ENCODE results near the gene CABP2. TPM values are rescaled to one million over a fixed set of nuclear protein-coding genes. Genes with fewer than 3 reads are reported as not detected.

The CABP2 gene
- polyA plus RNA-seq, 4 donors: not detected

GRCh38 chr11:67470337-67471002 is 52.8 kb downstream of the CABP2 start:
- no peak for FAIRE-seq
- Histone ChIP-seq H3K4me3 (ENCODE audit: low read depth in 1 of 3, low read length in 3 of 3) (no peak overlapping the region), H3K36me3 (ENCODE audit: control insufficient read depth in 3 of 3, insufficient read depth in 2 of 3, low read depth in 1 of 3, low read length in 3 of 3) (peaks cover 0 to 15% (median 0%) of the 10 kb centered on the region in 3 donors), H3K27me3 (ENCODE audit: control insufficient read depth in 3 of 3, insufficient read depth in 3 of 3, low read length in 3 of 3) (no peaks in the 10 kb centered on the region), H3K27ac (ENCODE audit: low read depth in 1 of 3, low read length in 2 of 3) (no peak overlapping the region), H3K4me1 (ENCODE audit: control insufficient read depth in 3 of 3, insufficient read depth in 2 of 3, low read depth in 1 of 3, low read length in 2 of 3) (peaks cover 0 to 27% (median 4%) of the 10 kb centered on the region in 3 donors), H3K9me3 (ENCODE audit: control insufficient read depth in 2 of 2, insufficient read depth in 1 of 2, low read depth in 1 of 2, low read length in 1 of 2) (no peaks in the 10 kb centered on the region)
- WGBS, 3 donors: 63 to 75% (median 66%) methylated on average over 8 of the region's 8 CpGs
- peak in 1 of 2 donors; percentile 24 for DNase-seq

GRCh38 chr11:67469508-67469811 is 53.8 kb downstream of the CABP2 start:
- Histone ChIP-seq H3K36me3 (ENCODE audit: control insufficient read depth in 3 of 3, insufficient read depth in 2 of 3, low read depth in 1 of 3, low read length in 3 of 3) (peaks cover 0 to 21% (median 0%) of the 10 kb centered on the region in 3 donors), H3K27me3 (ENCODE audit: control insufficient read depth in 3 of 3, insufficient read depth in 3 of 3, low read length in 3 of 3) (no peaks in the 10 kb centered on the region), H3K4me1 (ENCODE audit: control insufficient read depth in 3 of 3, insufficient read depth in 2 of 3, low read depth in 1 of 3, low read length in 2 of 3) (peaks cover 0 to 32% (median 7%) of the 10 kb centered on the region in 3 donors), H3K9me3 (ENCODE audit: control insufficient read depth in 2 of 2, insufficient read depth in 1 of 2, low read depth in 1 of 2, low read length in 1 of 2) (no peaks in the 10 kb centered on the region), H3K4me3 (ENCODE audit: low read depth in 1 of 3, low read length in 3 of 3) (peak overlapping the region; percentile 43 to 84 (median 81)), H3K27ac (ENCODE audit: low read depth in 1 of 3, low read length in 2 of 3) (peak overlapping the region; percentile 75 to 96 (median 80))
- WGBS, 3 donors: 6 to 13% (median 10%) methylated on average over 9 of the region's 9 CpGs
- FAIRE-seq (no peak), DNase-seq (no peak)

Other genes starting within 250 kb of the CABP2 start
- gene ANKRD13D, start 234.1 kb downstream of the CABP2 start, polyA plus RNA-seq: 10 to 100 TPM in 3 of 4 donors, 1 to 10 TPM in 1; 7.8 to 26.0 (median 20.1) TPM
- gene SSH3, start 219.9 kb downstream of the CABP2 start, polyA plus RNA-seq: 10 to 100 TPM; 27.5 to 55.2 (median 32.7) TPM
- gene POLD4, start 169.9 kb downstream of the CABP2 start, polyA plus RNA-seq: 100 to 1,000 TPM; 137 to 492 (median 310) TPM
- gene CLCF1, start 149.8 kb downstream of the CABP2 start, polyA plus RNA-seq: 1 to 10 TPM in 3 of 4 donors, not detected in 1; 1.4 to 6.3 (median 3.0) TPM
- 10 to 100 TPM; 19.5 to 88.3 (median 40.7) TPM for gene RAD9A, start 131.5 kb downstream of the CABP2 start, polyA plus RNA-seq
- gene PPP1CA, start 121.6 kb downstream of the CABP2 start, polyA plus RNA-seq: 100 to 1,000 TPM; 123 to 211 (median 187) TPM
- gene TBC1D10C, start 119.4 kb downstream of the CABP2 start, polyA plus RNA-seq: 10 to 100 TPM in 1 of 4 donors, 1 to 10 TPM in 3; 2.5 to 18.1 (median 4.1) TPM
- under 1 TPM in 2 of 4 donors, not detected in 2; 0.40 to 0.84 TPM for gene CARNS1, start 107.8 kb downstream of the CABP2 start, polyA plus RNA-seq
- 10 to 100 TPM; 39.0 to 88.1 (median 74.3) TPM for gene RPS6KB2, start 95.0 kb downstream of the CABP2 start, polyA plus RNA-seq
- 10 to 100 TPM in 3 of 4 donors, 1 to 10 TPM in 1; 7.5 to 34.6 (median 15.9) TPM for gene PTPRCAP, start 85.8 kb downstream of the CABP2 start, polyA plus RNA-seq
- gene CORO1B, start 80.0 kb downstream of the CABP2 start, polyA plus RNA-seq: 100 to 1,000 TPM; 106 to 208 (median 133) TPM
- gene GPR152, start 70.7 kb downstream of the CABP2 start, polyA plus RNA-seq: under 1 TPM in 1 of 4 donors, not detected in 3; 0.04 TPM
- 1 to 10 TPM in 1 of 4 donors, under 1 TPM in 2, not detected in 1; 0.27 to 1.1 (median 0.41) TPM for gene CABP4, start 68.1 kb downstream of the CABP2 start, polyA plus RNA-seq
- gene TMEM134, start 54.2 kb downstream of the CABP2 start, polyA plus RNA-seq: 100 to 1,000 TPM in 1 of 4 donors, 10 to 100 TPM in 3; 70.3 to 119 (median 71.2) TPM
- 100 to 1,000 TPM in 1 of 4 donors, 10 to 100 TPM in 3; 45.7 to 102 (median 79.6) TPM for gene AIP, start 40.4 kb downstream of the CABP2 start, polyA plus RNA-seq
- 10 to 100 TPM; 31.2 to 42.1 (median 35.9) TPM for gene PITPNM1, start 18.1 kb downstream of the CABP2 start, polyA plus RNA-seq
- gene CDK2AP2, start 15.3 kb downstream of the CABP2 start, polyA plus RNA-seq: 100 to 1,000 TPM in 2 of 4 donors, 10 to 100 TPM in 2; 80.0 to 108 (median 97.5) TPM
- gene GSTP1, start 60.4 kb upstream of the CABP2 start, polyA plus RNA-seq: 1,000 to 10,000 TPM in 2 of 4 donors, 100 to 1,000 TPM in 2; 714 to 1,471 (median 1,003) TPM
- 100 to 1,000 TPM; 170 to 361 (median 249) TPM for gene NDUFV1, start 83.5 kb upstream of the CABP2 start, polyA plus RNA-seq
- 10 to 100 TPM; 11.7 to 67.1 (median 45.7) TPM for gene NUDT8, start 106.5 kb upstream of the CABP2 start, polyA plus RNA-seq
- 10 to 100 TPM in 3 of 4 donors, 1 to 10 TPM in 1; 4.3 to 69.4 (median 27.9) TPM for gene TBX10, start 116.3 kb upstream of the CABP2 start, polyA plus RNA-seq
- 100 to 1,000 TPM in 2 of 4 donors, 10 to 100 TPM in 2; 36.6 to 271 (median 125) TPM for gene ACY3, start 127.3 kb upstream of the CABP2 start, polyA plus RNA-seq
- under 1 TPM in 2 of 4 donors, not detected in 2; 0.03 to 0.12 TPM for gene ALDH3B2, start 151.2 kb upstream of the CABP2 start, polyA plus RNA-seq

Measured in small intestine (tissue), 7 donors.